Fibroblast of lung (primary cell): Measurements from ENCODE around the gene CUBN. TPM values are rescaled to one million over a fixed set of nuclear protein-coding genes. Genes with fewer than 3 reads are reported as not detected.

Source experiments
- DNase-seq, 2 donors: peaks; one replicate each; pipeline versions ENCODE4 v3.0.0 to v3.0.0-alpha.2; 2010; ENCODE audit warnings: low read depth in 2 of 2
- H2AFZ ChIP-seq: 2 replicates; pipeline ENCODE4 v1.5.1; 2012; ENCODE audit warnings: low read length, control low read depth, inconsistent platforms
- H3K27ac ChIP-seq: 2 replicates; pipeline ENCODE4 v1.5.1; 2011; ENCODE audit warnings: low read length, control low read depth; ENCODE audit not compliant: insufficient read depth
- H3K27me3 ChIP-seq: 2 replicates; pipeline ENCODE4 v1.5.1; 2011; ENCODE audit warnings: mild to moderate bottlenecking, low read length; ENCODE audit not compliant: control insufficient read depth, insufficient read depth
- H3K36me3 ChIP-seq: 2 replicates; pipeline ENCODE4 v1.5.1; 2011; ENCODE audit warnings: low read length; ENCODE audit not compliant: control insufficient read depth, insufficient read depth
- H3K4me1 ChIP-seq: 2 replicates; pipeline ENCODE4 v1.5.1; 2011; ENCODE audit warnings: low read length; ENCODE audit not compliant: control insufficient read depth, insufficient read depth; ENCODE audit errors: extremely low read depth
- H3K4me2 ChIP-seq: 2 replicates; pipeline ENCODE4 v1.5.1; 2011; ENCODE audit warnings: low read length, control low read depth; ENCODE audit not compliant: insufficient read depth; ENCODE audit errors: extremely low read depth
- H3K4me3 ChIP-seq, 4 experiments: fragments of 200-600 bp in 1 of 4; sonication (generic) in 1 of 4; replicated peaks in 1 of 4; 2 replicates each; pipeline ENCODE4 v1.5.1; 2011 to 2016; ENCODE audit warnings: low read length in 4 of 4, low read depth in 3 of 4, mild to moderate bottlenecking in 3 of 4, control low read depth in 2 of 4, inconsistent platforms in 1 of 4, mixed read lengths in 1 of 4; ENCODE audit not compliant: insufficient read depth in 1 of 4; ENCODE audit errors: control extremely low read depth in 1 of 4
- H3K79me2 ChIP-seq: 2 replicates; pipeline ENCODE4 v1.5.1; 2012; ENCODE audit warnings: mild to moderate bottlenecking, low read length, inconsistent platforms; ENCODE audit not compliant: control insufficient read depth, insufficient read depth
- H3K9ac ChIP-seq: 2 replicates; pipeline ENCODE4 v1.5.1; 2011; ENCODE audit warnings: mild to moderate bottlenecking, low read length, control low read depth; ENCODE audit not compliant: insufficient read depth
- H3K9me3 ChIP-seq: 2 replicates; pipeline ENCODE4 v1.5.1; 2012; ENCODE audit warnings: low read depth, low read length; ENCODE audit not compliant: control insufficient read depth, insufficient read depth
- H4K20me1 ChIP-seq: 2 replicates; pipeline ENCODE4 v1.5.1; 2011; ENCODE audit warnings: low read length; ENCODE audit not compliant: control insufficient read depth, insufficient read depth; ENCODE audit errors: extremely low read depth
- CTCF ChIP-seq, 2 donors: IDR thresholded peaks in 1 of 2; conservative IDR thresholded peaks in 1 of 2; 1 replicate in 1 of 2; 2 replicates in 1 of 2; pipeline ENCODE4 v1.5.1; 2011 to 2012; ENCODE audit warnings: low read length in 2 of 2, control low read depth in 1 of 2, inconsistent platforms in 1 of 2, low read depth in 1 of 2, mild to moderate bottlenecking in 1 of 2
- EZH2 ChIP-seq: IDR thresholded peaks from 2 replicates; pipeline ENCODE4 v1.5.1; 2012; ENCODE audit warnings: low read length, control low read depth, mild to moderate bottlenecking; ENCODE audit errors: missing control alignments
- polyA plus RNA-seq, 2 donors: library from polyadenylated mRNA; depleted of rRNA in 1 of 2; stranded (reverse) in 1 of 2; unstranded in 1 of 2; fragments of >200 nt; gene quantifications; 2 replicates each; pipeline ENCODE4 v1.2.1, GENCODE V29; 2011 to 2012; ENCODE audit warnings: missing spikeins in 1 of 2
- total RNA-seq: library from RNA; depleted of rRNA; stranded (reverse); fragments of >200 nt; gene quantifications from 2 replicates; pipeline ENCODE4 v1.2.1, GENCODE V29; 2014

CUBN gene
- total and polyA plus RNA-seq, 2 donors (not counting 1 experiment from before 2014, with no cell fraction given) = 1.3 to 1.5 TPM

GRCh38 chr10:16948361-16948760 lies 181.2 kb downstream of the CUBN start:
- no peak for DNase-seq
- TF ChIP-seq EZH2 = no peak
- no peak for TF ChIP-seq CTCF (conservative IDR thresholded peaks at IDR 0.05 in 1 of 2, IDR thresholded peaks at IDR 0.05 in 1 of 2; ENCODE audit: low read depth in 1 of 2, low read length in 2 of 2)
- H3K79me2 ChIP-seq = no peaks in the 10 kb centered on the region
- no peaks in the 10 kb centered on the region for H3K9me3 ChIP-seq
- H3K4me1 ChIP-seq = peaks cover 15% of the 10 kb centered on the region
- H4K20me1 ChIP-seq = no peaks in the 10 kb centered on the region
- H3K4me3 ChIP-seq = no peak overlapping the region
- H3K4me2 ChIP-seq = no peak overlapping the region
- no peaks in the 10 kb centered on the region for H3K27me3 ChIP-seq
- no peak overlapping the region for H3K27ac ChIP-seq
- H2AFZ ChIP-seq = no peak overlapping the region
- H3K9ac ChIP-seq = no peak overlapping the region
- H3K36me3 ChIP-seq = no peaks in the 10 kb centered on the region

GRCh38 chr10:16947069-16947468 lies 182.5 kb downstream of the CUBN start:
- Histone ChIP-seq H3K27me3 (no peaks in the 10 kb centered on the region), H3K4me1 (peaks cover 18% of the 10 kb centered on the region), H4K20me1 (no peaks in the 10 kb centered on the region), H3K9me3 (no peaks in the 10 kb centered on the region), H2AFZ (no peak overlapping the region), H3K79me2 (no peaks in the 10 kb centered on the region), H3K36me3 (no peaks in the 10 kb centered on the region), H3K4me3 (no peak overlapping the region), H3K4me2 (no peak overlapping the region), H3K27ac (no peak overlapping the region), H3K9ac (no peak overlapping the region)
- no peak for DNase-seq
- TF ChIP-seq EZH2 (no peak), CTCF (conservative IDR thresholded peaks at IDR 0.05 in 1 of 2, IDR thresholded peaks at IDR 0.05 in 1 of 2; ENCODE audit: low read depth in 1 of 2, low read length in 2 of 2) (no peak)

DNA sequence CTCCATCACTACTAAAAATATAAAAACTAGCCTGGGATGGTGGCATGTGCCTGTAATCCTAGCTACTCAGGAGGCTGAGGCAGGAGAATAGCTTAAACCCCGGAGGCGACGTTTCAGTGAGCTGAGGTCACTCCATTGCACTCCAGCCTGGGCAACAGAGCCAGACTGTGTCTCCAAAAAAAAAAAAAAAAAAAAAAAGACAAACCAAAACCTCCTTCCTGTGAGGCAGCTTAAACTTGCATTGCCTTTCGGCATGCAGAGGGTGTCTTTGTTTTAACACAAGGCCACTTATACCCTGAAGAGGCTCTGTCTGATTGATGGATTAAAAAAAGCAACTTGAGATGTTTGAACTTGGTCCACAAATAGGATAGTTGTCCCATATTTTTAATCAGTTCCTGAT lies 184.0 kb downstream of the CUBN start:
- TF ChIP-seq EZH2 = no peak
- no peak for TF ChIP-seq CTCF (conservative IDR thresholded peaks at IDR 0.05 in 1 of 2, IDR thresholded peaks at IDR 0.05 in 1 of 2; ENCODE audit: low read depth in 1 of 2, low read length in 2 of 2)
- no peaks in the 10 kb centered on the region for H3K27me3 ChIP-seq
- H3K9ac ChIP-seq = no peak overlapping the region
- H3K79me2 ChIP-seq = no peaks in the 10 kb centered on the region
- H4K20me1 ChIP-seq = no peaks in the 10 kb centered on the region
- H3K4me2 ChIP-seq = no peak overlapping the region
- H3K9me3 ChIP-seq = no peaks in the 10 kb centered on the region
- no peak overlapping the region for H2AFZ ChIP-seq
- H3K36me3 ChIP-seq = no peaks in the 10 kb centered on the region
- DNase-seq = no peak
- peaks cover 17% of the 10 kb centered on the region for H3K4me1 ChIP-seq
- no peak overlapping the region for H3K4me3 ChIP-seq
- H3K27ac ChIP-seq = no peak overlapping the region
